HepG2 (cell line): ENCODE measurements around the gene STX10. TPM values are rescaled to one million over a fixed set of nuclear protein-coding genes. Genes with fewer than 3 reads are reported as not detected.

Experiments
- ARID5B ChIP-seq: IDR thresholded peaks from 2 replicates; pipeline ENCODE4 v1.4.0; 2020; ENCODE audit warnings: mild to moderate bottlenecking, missing genetic modification reagents
- ERF ChIP-seq: IDR thresholded peaks from 2 replicates; pipeline ENCODE4 v1.6.1; 2018; ENCODE audit warnings: missing biosample characterization, missing genetic modification reagents
- FOSL1 ChIP-seq: sonication (generic); formaldehyde crosslinking; IDR thresholded peaks from 2 replicates; pipeline ENCODE4 v1.9.0; 2021; ENCODE audit warnings: missing genetic modification reagents, borderline replicate concordance
- HOXD1 ChIP-seq: sonication (generic); formaldehyde crosslinking; IDR thresholded peaks from 2 replicates; pipeline ENCODE4 v1.5.0; 2020; ENCODE audit warnings: missing genetic modification reagents
- IKZF1 ChIP-seq: fragments of 450-650 bp; IDR thresholded peaks from 2 replicates; pipeline ENCODE4 v1.7.1; 2016
- ISL2 ChIP-seq: sonication (generic); formaldehyde crosslinking; IDR thresholded peaks from 2 replicates; pipeline ENCODE4 v1.5.0; 2020; ENCODE audit warnings: missing genetic modification reagents
- MIER3 ChIP-seq: IDR thresholded peaks from 2 replicates; pipeline ENCODE4 v1.6.1; 2016; ENCODE audit warnings: missing compliant biosample characterization, borderline replicate concordance
- NFRKB ChIP-seq: fragments of 450-650 bp; IDR thresholded peaks from 2 replicates; pipeline ENCODE4 v1.6.1; 2017
- REXO4 ChIP-seq: sonication (generic); formaldehyde crosslinking; IDR thresholded peaks from 2 replicates; pipeline ENCODE4 v1.8.0; 2022; ENCODE audit warnings: missing genetic modification reagents, mild to moderate bottlenecking, borderline replicate concordance
- RORA ChIP-seq: sonication (generic); formaldehyde crosslinking; IDR thresholded peaks from 2 replicates; pipeline ENCODE4 v1.5.0; 2020; ENCODE audit warnings: mild to moderate bottlenecking, missing genetic modification reagents, moderate library complexity
- SMAD9 ChIP-seq: sonication (generic); formaldehyde crosslinking; IDR thresholded peaks from 2 replicates; pipeline ENCODE4 v1.5.1; 2020; ENCODE audit warnings: mild to moderate bottlenecking, missing genetic modification reagents
- SNRNP70 ChIP-seq: fragments of 200-400 bp; formaldehyde crosslinking; IDR thresholded peaks from 2 replicates; pipeline ENCODE4 v1.6.1; 2017; ENCODE audit warnings: mild to moderate bottlenecking, low read depth, low read length, moderate library complexity
- U2AF2 ChIP-seq: fragments of 200-400 bp; formaldehyde crosslinking; IDR thresholded peaks from 2 replicates; pipeline ENCODE4 v1.6.1; 2017; ENCODE audit warnings: low read depth, mild to moderate bottlenecking, low read length
- ZFP36L2 ChIP-seq: sonication (generic); formaldehyde crosslinking; IDR thresholded peaks from 2 replicates; pipeline ENCODE4 v1.4.0; 2020; ENCODE audit warnings: missing genetic modification reagents
- ZFP82 ChIP-seq: sonication (generic); formaldehyde crosslinking; IDR thresholded peaks from 2 replicates; pipeline ENCODE4 v1.5.1; 2020; ENCODE audit warnings: mild to moderate bottlenecking, missing genetic modification reagents, borderline replicate concordance
- ZNF138 ChIP-seq: sonication (generic); formaldehyde crosslinking; IDR thresholded peaks from 2 replicates; pipeline ENCODE4 v1.5.0; 2020; ENCODE audit warnings: mild to moderate bottlenecking, low read depth, missing genetic modification reagents
- ZNF142 ChIP-seq: sonication (generic); formaldehyde crosslinking; IDR thresholded peaks from 2 replicates; pipeline ENCODE4 v1.4.0; 2020; ENCODE audit warnings: missing genetic modification reagents
- ZNF256 ChIP-seq: sonication (generic); formaldehyde crosslinking; conservative IDR thresholded peaks from 2 replicates; pipeline ENCODE4 v1.4.0; 2020; ENCODE audit warnings: missing genetic modification reagents
- ZNF567 ChIP-seq: sonication (generic); formaldehyde crosslinking; IDR thresholded peaks from 2 replicates; pipeline ENCODE4 v1.8.1; 2023; ENCODE audit warnings: mild to moderate bottlenecking, missing genetic modification reagents, borderline replicate concordance
- ZNF678 ChIP-seq: sonication (generic); formaldehyde crosslinking; IDR thresholded peaks from 2 replicates; pipeline ENCODE4 v1.4.0; 2020; ENCODE audit warnings: mild to moderate bottlenecking, missing genetic modification reagents
- ZNF713 ChIP-seq: sonication (generic); formaldehyde crosslinking; IDR thresholded peaks from 2 replicates; pipeline ENCODE4 v1.4.0; 2020; ENCODE audit warnings: mild to moderate bottlenecking, missing genetic modification reagents
- ZSCAN21 ChIP-seq: sonication (generic); formaldehyde crosslinking; IDR thresholded peaks from 2 replicates; pipeline ENCODE4 v1.8.0; 2022; ENCODE audit warnings: mild to moderate bottlenecking, missing genetic modification reagents, moderate library complexity, borderline replicate concordance
- polyA plus RNA-seq, 8 experiments: library from polyadenylated mRNA; depleted of rRNA in 3 of 8; stranded (reverse) in 7 of 8; unstranded in 1 of 8; fragments of >200 nt; fragmentation: Illumina TruSeq in 4 of 8; extraction: Trizol in 4 of 8; gene quantifications; 2 replicates each; pipeline versions ENCODE4 v1.2.1 to v1.2.3, GENCODE V29; 2011 to 2016; ENCODE audit warnings: low read depth in 4 of 8, missing spikeins in 1 of 8, mixed read lengths in 1 of 8; ENCODE audit not compliant: insufficient read depth in 1 of 8
- total RNA-seq, 5 experiments: library from RNA; depleted of rRNA; stranded (reverse); fragments of >200 nt; fragmentation: Illumina TruSeq; extraction: Trizol; gene quantifications; 2 replicates each; pipeline ENCODE4 v1.2.3, GENCODE V29; 2016; ENCODE audit warnings: low read depth in 1 of 5

The STX10 gene
- total and polyA plus RNA-seq, 2 of the 13 experiments (the other 11 are each of a cell fraction or from before 2014, with no cell fraction given): 47.9 to 66.4 TPM

GRCh38 chr19:13095934-13096927 is 53.9 kb downstream of the STX10 start (continued):
- TF ChIP-seq REXO4 (CRISPR knock-in tag) (no peak), ZNF256 (no peak), SMAD9 (CRISPR knock-in tag) (no peak), SNRNP70 (no peak), NFRKB (no peak), ZFP82 (CRISPR knock-in tag) (no peak), ZNF142 (CRISPR knock-in tag) (no peak), ISL2 (CRISPR knock-in tag) (no peak), ZNF713 (CRISPR knock-in tag) (no peak), MIER3 (no peak), ZSCAN21 (CRISPR knock-in tag) (0 out of 2 replicates have a peak, but pooled peaks have one; percentile 50), IKZF1 (no peak), ARID5B (CRISPR knock-in tag) (0 out of 2 replicates have a peak, but pooled peaks have one; percentile 35), HOXD1 (CRISPR knock-in tag) (no peak), ZFP36L2 (CRISPR knock-in tag) (no peak), FOSL1 (no peak), ZNF567 (CRISPR knock-in tag) (no peak), ZNF678 (CRISPR knock-in tag) (no peak), ERF (CRISPR knock-in tag) (peak; percentile 51), U2AF2 (no peak), ZNF138 (CRISPR knock-in tag) (no peak), RORA (CRISPR knock-in tag) (no peak)
